Hepatocyte (in vitro differentiated cells): ENCODE results near the gene FRY. TPM values are rescaled to one million over a fixed set of nuclear protein-coding genes. Genes with fewer than 3 reads are reported as not detected.

Experiments
- DNase-seq: peaks from one replicate; pipeline ENCODE4 v3.0.0-alpha.2; 2016; ENCODE audit warnings: low spot score
- H2AFZ ChIP-seq: fragments of 200-600 bp; sonication (generic); 2 replicates; pipeline ENCODE4 v1.6.0; 2016; ENCODE audit warnings: antibody characterized with exemption, mild to moderate bottlenecking
- H3K27ac ChIP-seq: fragments of 200-600 bp; sonication (generic); 2 replicates; pipeline ENCODE4 v1.5.1; 2016; ENCODE audit warnings: mild to moderate bottlenecking
- H3K27me3 ChIP-seq: fragments of 200-600 bp; sonication (generic); 2 replicates; pipeline ENCODE4 v1.6.1; 2016
- H3K36me3 ChIP-seq: fragments of 200-600 bp; sonication (generic); replicated peaks from 2 replicates; pipeline ENCODE4 v1.5.1; 2016; ENCODE audit warnings: low read depth; ENCODE audit not compliant: insufficient read depth
- H3K4me1 ChIP-seq: fragments of 200-600 bp; sonication (generic); 2 replicates; pipeline ENCODE4 v1.5.1; 2016; ENCODE audit warnings: mild to moderate bottlenecking, moderate library complexity; ENCODE audit not compliant: insufficient read depth
- H3K4me2 ChIP-seq: fragments of 200-600 bp; sonication (generic); 2 replicates; pipeline ENCODE4 v1.6.0; 2016
- H3K4me3 ChIP-seq: fragments of 200-600 bp; sonication (generic); 2 replicates; pipeline ENCODE4 v1.5.1; 2016; ENCODE audit warnings: mild to moderate bottlenecking
- H3K79me2 ChIP-seq: fragments of 200-600 bp; sonication (generic); 2 replicates; pipeline ENCODE4 v1.6.0; 2017; ENCODE audit warnings: mild to moderate bottlenecking
- H3K9me2 ChIP-seq: fragments of 200-600 bp; sonication (generic); replicated peaks from 2 replicates; pipeline ENCODE4 v1.6.0; 2017; ENCODE audit warnings: mild to moderate bottlenecking; ENCODE audit not compliant: insufficient read depth
- H3K9me3 ChIP-seq: fragments of 200-600 bp; sonication (generic); 2 replicates; pipeline ENCODE4 v1.5.1; 2016; ENCODE audit warnings: low read depth, mild to moderate bottlenecking
- H4K20me1 ChIP-seq: fragments of 200-600 bp; sonication (generic); 2 replicates; pipeline ENCODE4 v1.6.0; 2016; ENCODE audit warnings: mild to moderate bottlenecking; ENCODE audit not compliant: insufficient read depth, poor library complexity, severe bottlenecking
- EZH2 ChIP-seq: fragments of 200-600 bp; sonication (generic); IDR thresholded peaks from 2 replicates; pipeline ENCODE4 v1.6.1; 2016; ENCODE audit warnings: antibody characterized with exemption, mild to moderate bottlenecking, borderline replicate concordance
- EZH2phosphoT487 ChIP-seq: fragments of 200-600 bp; sonication (generic); IDR thresholded peaks from one replicate; pipeline ENCODE4 v1.6.1; 2018; ENCODE audit warnings: antibody characterized with exemption, mild to moderate bottlenecking, low read depth, moderate library complexity; ENCODE audit not compliant: unreplicated experiment, severe bottlenecking
- WGBS: methylation state at CpG from one replicate; pipeline ENCODE4 v1.1.6; 2016; ENCODE audit warnings: low lambda C conversion rate; ENCODE audit errors: missing lambda C conversion rate; 5-methylcytosine and 5-hydroxymethylcytosine counted together
- polyA plus RNA-seq: library from polyadenylated mRNA; unstranded; fragments of >200 nt; fragmentation: Nextera tagmentation; extraction: Ambion mirVana; gene quantifications from 2 replicates; pipeline ENCODE4 v1.2.1, GENCODE V29; 2016
- total RNA-seq: library from RNA; depleted of rRNA; stranded (reverse); fragments of >200 nt; gene quantifications from 2 replicates; pipeline ENCODE4 v1.2.3, GENCODE V29; 2014
- TF ChIP-seq, protein P1 (sequence below): fragments of 200-600 bp; sonication (generic); IDR thresholded peaks from 2 replicates; pipeline ENCODE4 v1.5.1; 2016; ENCODE audit warnings: antibody characterized with exemption, mild to moderate bottlenecking; ENCODE audit not compliant: poor library complexity

FRY gene
- total and polyA plus RNA-seq, 2 experiments from 2014 or later = 2.4 to 3.7 TPM

DNA sequence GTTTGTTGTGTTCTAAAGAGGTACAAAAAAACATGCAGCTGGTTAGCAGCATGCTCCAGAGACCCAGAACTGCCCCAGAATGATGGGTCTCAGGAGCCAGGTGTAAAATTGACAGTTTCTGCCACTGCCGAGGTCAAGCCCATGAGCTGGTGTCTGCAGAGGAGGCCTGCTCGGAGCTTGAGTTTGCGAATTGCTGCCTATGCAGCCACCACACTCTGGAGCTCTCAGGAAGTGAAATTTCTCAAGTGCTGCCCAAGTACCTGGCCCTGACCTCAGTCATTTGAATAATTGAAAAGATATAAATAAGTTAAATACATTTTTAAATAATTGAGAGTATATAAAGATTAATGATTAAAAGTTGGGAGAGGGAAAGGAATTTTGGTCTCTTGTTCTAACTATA lies 217.2 kb downstream of the FRY start:
- TF ChIP-seq, protein P1, sequence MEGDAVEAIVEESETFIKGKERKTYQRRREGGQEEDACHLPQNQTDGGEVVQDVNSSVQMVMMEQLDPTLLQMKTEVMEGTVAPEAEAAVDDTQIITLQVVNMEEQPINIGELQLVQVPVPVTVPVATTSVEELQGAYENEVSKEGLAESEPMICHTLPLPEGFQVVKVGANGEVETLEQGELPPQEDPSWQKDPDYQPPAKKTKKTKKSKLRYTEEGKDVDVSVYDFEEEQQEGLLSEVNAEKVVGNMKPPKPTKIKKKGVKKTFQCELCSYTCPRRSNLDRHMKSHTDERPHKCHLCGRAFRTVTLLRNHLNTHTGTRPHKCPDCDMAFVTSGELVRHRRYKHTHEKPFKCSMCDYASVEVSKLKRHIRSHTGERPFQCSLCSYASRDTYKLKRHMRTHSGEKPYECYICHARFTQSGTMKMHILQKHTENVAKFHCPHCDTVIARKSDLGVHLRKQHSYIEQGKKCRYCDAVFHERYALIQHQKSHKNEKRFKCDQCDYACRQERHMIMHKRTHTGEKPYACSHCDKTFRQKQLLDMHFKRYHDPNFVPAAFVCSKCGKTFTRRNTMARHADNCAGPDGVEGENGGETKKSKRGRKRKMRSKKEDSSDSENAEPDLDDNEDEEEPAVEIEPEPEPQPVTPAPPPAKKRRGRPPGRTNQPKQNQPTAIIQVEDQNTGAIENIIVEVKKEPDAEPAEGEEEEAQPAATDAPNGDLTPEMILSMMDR = no peak
- TF ChIP-seq EZH2phosphoT487 (no peak), EZH2 (no peak)
- 95% methylated on average over 3 of the region's 3 CpGs for WGBS
- Histone ChIP-seq H3K4me1 (no peaks in the 10 kb centered on the region), H3K27ac (no peak overlapping the region), H3K27me3 (no peaks in the 10 kb centered on the region), H2AFZ (no peak overlapping the region), H3K36me3 (no peaks in the 10 kb centered on the region), H4K20me1 (no peaks in the 10 kb centered on the region), H3K4me2 (no peak overlapping the region), H3K9me3 (no peaks in the 10 kb centered on the region), H3K4me3 (no peak overlapping the region), H3K9me2 (no peaks in the 10 kb centered on the region), H3K79me2 (no peaks in the 10 kb centered on the region)
- no peak for DNase-seq

DNA sequence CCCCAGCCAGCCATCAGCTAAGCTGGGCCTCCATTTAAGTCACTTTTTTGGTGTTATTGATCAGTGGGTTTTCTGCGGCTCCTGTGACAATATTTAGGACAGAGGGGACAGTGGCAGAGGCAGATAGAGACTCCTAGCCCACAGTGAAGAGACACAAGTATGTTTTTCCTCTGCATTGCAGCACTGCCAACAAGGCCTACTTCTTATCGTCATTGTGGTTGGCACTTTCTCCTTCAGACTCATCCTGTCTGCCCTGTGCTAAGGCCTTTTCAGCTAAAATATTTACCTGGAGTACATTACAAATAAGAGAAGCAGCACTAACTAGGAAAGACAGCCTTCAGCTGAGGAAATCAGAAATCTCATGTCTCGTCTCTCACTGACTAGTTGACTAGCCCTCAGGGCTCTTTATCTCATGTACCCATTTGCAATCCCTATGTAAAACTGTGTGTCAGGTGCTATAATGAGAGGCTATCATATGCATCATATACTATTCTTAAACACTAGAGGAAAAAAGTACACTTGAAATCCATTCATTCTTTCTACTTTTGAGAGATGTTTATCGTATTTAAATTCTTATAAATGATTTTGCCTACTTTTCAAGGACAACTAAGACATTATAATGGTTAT lies 221.4 kb downstream of the FRY start:
- H3K9me2 ChIP-seq = no peaks in the 10 kb centered on the region
- WGBS = 86% methylated on average over 4 of the region's 4 CpGs
- DNase-seq = no peak
- no peaks in the 10 kb centered on the region for H3K79me2 ChIP-seq
- H3K4me1 ChIP-seq = peaks cover 10% of the 10 kb centered on the region
- H3K27me3 ChIP-seq = no peaks in the 10 kb centered on the region
- H3K27ac ChIP-seq = no peak overlapping the region
- no peaks in the 10 kb centered on the region for H3K36me3 ChIP-seq
- TF ChIP-seq EZH2 (no peak), EZH2phosphoT487 (no peak)
- TF ChIP-seq, protein P1 = no peak
- H3K4me3 ChIP-seq = no peak overlapping the region
- H2AFZ ChIP-seq = no peak overlapping the region
- H4K20me1 ChIP-seq = no peaks in the 10 kb centered on the region
- no peaks in the 10 kb centered on the region for H3K9me3 ChIP-seq
- no peak overlapping the region for H3K4me2 ChIP-seq

DNA sequence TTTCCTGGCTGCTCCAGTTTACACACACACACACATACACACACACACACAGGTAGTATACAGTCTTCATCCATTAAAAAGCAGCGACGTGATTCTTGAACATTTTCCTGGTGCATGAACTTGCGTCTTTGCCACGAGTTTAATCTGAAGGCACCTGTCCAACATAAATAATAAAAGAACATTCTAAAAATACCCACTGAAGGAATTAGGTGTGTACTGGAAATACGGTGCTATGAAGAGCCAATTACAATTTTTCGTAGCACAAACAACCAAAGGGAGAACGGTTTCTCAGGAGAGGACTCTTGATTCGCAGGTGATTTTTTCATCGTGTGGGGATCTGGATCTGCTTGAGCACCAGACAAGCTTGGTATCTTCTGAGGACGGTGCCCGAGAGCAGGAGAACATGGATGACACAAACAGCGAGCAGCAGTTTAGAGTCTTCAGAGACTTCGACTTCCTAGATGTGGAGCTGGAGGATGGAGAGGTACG lies 222.4 kb downstream of the FRY start:
- H3K27me3 ChIP-seq = no peaks in the 10 kb centered on the region
- no peak for DNase-seq
- H3K4me2 ChIP-seq = no peak overlapping the region
- peaks cover 10% of the 10 kb centered on the region for H3K4me1 ChIP-seq
- H3K9me3 ChIP-seq = no peaks in the 10 kb centered on the region
- H3K27ac ChIP-seq = no peak overlapping the region
- no peak for TF ChIP-seq EZH2
- no peaks in the 10 kb centered on the region for H3K79me2 ChIP-seq
- no peaks in the 10 kb centered on the region for H3K9me2 ChIP-seq
- no peak overlapping the region for H2AFZ ChIP-seq
- no peak overlapping the region for H3K4me3 ChIP-seq
- no peaks in the 10 kb centered on the region for H3K36me3 ChIP-seq
- no peaks in the 10 kb centered on the region for H4K20me1 ChIP-seq
- 95% methylated on average over 14 of the region's 14 CpGs for WGBS

DNA sequence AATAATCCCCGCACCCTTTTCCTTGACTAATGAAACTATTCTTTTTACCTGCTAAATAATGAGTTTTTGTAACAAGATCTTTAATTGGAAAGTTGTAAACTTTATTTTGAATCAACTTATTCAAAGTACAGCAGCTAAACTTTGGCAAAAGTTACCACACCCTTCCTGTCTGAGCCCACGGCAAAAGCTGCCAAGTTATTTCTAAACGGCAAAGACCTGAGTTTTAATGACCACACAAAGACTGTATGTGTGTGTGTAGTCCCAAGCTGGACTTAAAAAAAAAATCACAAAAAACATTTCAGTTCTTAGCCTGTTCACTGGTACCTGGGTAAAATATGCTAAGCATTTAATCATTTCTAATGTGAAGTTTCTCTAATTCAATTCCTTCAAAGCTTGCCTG lies 222.8 kb downstream of the FRY start:
- no peak overlapping the region for H3K27ac ChIP-seq
- H3K4me3 ChIP-seq = no peak overlapping the region
- no peaks in the 10 kb centered on the region for H3K36me3 ChIP-seq
- no peaks in the 10 kb centered on the region for H3K9me3 ChIP-seq
- H2AFZ ChIP-seq = no peak overlapping the region
- peaks cover 10% of the 10 kb centered on the region for H3K4me1 ChIP-seq
- TF ChIP-seq EZH2 (no peak), EZH2phosphoT487 (no peak)
- TF ChIP-seq, protein P1 = no peak
- no peaks in the 10 kb centered on the region for H3K79me2 ChIP-seq
- no peak overlapping the region for H3K4me2 ChIP-seq
- no peak for DNase-seq
- no peaks in the 10 kb centered on the region for H3K27me3 ChIP-seq
- no peaks in the 10 kb centered on the region for H4K20me1 ChIP-seq
- no peaks in the 10 kb centered on the region for H3K9me2 ChIP-seq
- 86% methylated on average over 3 of the region's 3 CpGs for WGBS
